RPMI7951 (cell line): ENCODE measurements around the gene C16orf46. TPM values are rescaled to one million over a fixed set of nuclear protein-coding genes. Genes with fewer than 3 reads are reported as not detected.

Experiments
- DNase-seq: peaks from one replicate; pipeline ENCODE4 v3.0.0-alpha.2; 2012; ENCODE audit warnings: low read depth
- total RNA-seq: library from RNA; depleted of rRNA; stranded (reverse); fragments of >200 nt; shearing (Covaris generic); gene quantifications from 2 replicates; pipeline ENCODE4 v1.2.3, GENCODE V29; 2014

The C16orf46 gene
- total RNA-seq, 1 experiment from 2014 or later: 0.60 TPM

DNA sequence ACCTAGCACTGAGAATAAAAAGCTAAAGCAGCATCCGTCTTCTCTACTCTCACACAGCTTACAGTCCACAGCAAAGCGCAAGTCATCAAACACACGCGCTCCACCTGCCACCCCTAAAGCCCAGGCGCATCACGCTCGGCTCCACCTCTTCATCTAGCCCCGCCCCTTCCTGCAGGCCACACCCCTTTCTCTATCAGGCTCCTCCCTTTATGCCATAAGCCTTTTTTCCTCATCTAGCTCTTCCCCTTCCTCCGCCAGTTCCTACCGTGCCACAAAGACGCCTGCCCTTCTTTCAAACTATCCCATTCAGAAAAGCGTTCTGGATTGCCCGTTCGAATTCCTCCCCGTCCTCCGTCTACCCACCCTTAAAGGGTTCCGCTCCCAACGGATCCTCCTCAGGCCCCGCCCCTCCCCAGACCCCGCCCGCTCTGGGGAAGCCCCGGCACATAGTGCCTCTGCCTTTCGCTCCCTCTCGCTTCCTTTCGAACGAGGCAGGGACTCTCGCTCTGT is 417 bp downstream of the C16orf46 start:
- peak; percentile 79 for DNase-seq

DNA sequence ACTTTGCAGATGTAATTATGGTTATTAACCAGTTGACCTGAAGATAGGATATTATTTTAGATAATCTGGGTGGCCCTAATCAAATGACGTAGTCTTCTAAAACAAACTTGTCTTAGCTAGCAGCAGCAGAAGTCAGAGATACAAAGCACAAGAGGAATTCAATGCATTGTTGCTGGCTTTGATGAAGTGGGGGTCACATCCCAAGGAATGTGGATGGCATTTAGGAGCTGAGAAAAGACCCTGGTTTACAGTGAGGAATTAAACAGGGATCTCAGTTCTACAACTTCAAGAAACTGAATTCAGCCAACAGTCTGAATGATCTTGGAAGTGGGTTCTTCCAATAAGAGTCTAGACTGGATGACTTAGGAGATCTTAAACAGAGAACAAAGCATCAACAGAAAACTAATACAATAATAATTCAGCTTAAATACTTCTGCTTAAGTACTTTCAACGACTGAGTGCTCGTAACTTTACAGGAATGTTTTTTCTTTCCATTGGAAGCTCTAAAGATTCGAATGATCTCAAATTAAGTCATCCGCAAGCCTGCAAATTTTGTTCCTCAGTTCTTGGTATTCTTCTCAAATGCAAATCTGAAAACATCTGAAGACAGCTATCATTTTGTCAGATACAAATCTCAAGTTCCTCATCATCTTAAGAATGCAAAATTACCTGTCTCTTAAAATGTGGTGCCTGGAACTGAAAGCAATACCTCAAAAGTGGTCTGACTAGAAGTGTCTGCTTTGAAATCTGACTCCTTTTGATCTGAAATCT is 3.3 kb downstream of the C16orf46 start:
- no peak for DNase-seq

DNA sequence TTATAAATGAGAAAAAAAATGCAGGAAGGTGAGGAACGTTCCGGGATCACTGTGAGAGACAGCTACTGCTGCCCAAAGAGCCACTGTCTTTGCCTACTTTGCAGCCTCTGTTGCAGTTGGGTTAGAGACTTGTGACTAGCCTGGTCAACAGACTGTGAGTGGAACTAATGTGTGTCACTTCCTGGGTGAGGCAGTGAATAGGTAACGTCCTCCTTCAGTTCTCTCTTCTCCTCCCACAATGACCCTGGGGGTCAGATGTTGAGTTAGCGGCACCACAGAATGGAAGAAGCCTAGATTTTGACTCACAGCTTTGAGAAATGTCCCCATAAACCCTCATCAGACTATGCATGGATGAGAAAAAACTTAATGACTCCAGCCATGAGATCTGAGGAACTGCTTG is 5.2 kb downstream of the C16orf46 start:
- DNase-seq: peak; percentile 57

DNA sequence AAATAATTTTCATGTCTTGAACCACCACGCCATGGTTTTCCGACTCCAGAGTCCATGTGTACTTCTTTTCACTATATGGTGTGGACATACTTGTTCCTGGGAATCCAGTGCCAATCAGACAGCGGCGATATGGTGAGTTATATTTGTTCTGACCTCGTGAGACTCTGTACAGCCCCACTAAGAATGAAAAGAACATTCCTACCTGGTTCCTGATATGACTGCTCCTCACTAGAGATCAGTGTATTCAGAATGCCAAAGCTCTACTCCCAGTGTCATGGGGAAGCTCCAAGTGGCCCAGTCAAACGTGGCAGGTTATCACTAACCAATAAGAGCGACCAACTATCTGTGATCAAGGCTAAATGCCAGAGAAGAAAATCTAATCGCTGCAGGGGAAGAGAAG is 6.1 kb downstream of the C16orf46 start:
- DNase-seq: no peak

DNA sequence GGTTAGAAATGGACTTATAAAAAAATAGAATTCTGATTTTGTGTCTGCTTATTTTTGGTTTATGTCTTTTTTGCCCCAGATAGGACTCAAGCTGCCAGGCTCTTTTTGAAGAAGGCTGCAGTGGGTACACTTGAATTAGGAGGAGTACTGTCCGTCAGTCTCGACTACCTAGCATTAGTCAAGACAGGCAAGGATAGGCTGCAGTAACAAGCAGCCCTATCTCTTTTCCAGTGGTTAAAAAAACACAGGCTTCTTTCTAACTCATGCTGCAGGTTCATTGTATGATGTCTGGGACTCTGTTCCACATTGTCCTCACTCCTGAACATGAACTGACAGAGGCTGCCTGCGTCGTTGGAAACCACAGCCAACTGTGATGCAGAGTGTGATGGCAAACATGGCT is 8.0 kb downstream of the C16orf46 start:
- DNase-seq: no peak

DNA sequence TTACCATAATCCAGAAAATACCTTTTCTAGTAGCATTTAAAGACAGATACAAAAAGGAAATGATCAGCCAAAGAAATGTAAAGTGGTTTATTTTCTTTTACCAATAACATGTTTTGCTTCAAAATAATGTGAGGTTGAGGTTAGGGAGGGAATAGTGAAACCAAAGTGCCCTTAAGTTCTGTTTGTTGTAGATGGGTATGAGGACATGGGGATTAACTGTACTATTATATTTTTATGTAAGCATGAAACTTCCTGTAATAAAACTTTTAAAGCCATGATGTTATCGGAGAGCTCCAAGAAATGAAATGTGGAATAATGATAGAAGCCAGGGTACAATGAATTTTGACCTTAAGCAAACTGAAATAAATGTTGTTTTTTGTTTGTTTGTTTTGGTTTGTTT is 9.9 kb downstream of the C16orf46 start:
- no peak for DNase-seq

DNA sequence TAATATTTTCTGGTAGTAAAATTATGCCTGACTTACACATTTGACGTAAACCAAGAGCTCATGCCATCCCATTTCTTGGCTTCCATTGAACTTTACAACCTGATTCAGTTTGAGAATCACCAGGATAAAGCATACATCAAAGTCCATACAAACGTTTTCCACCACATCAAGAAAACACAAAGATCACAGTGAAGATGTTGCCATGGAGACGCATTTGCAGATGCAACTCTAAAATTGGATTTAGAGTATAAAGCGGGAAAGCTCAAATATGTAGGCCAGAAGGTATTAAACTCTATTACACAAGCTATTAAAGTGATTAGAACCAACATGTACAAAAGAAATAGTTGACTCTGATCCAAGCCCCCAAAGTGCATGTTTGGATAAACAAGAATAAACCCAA is 10.4 kb downstream of the C16orf46 start:
- DNase-seq: no peak

DNA sequence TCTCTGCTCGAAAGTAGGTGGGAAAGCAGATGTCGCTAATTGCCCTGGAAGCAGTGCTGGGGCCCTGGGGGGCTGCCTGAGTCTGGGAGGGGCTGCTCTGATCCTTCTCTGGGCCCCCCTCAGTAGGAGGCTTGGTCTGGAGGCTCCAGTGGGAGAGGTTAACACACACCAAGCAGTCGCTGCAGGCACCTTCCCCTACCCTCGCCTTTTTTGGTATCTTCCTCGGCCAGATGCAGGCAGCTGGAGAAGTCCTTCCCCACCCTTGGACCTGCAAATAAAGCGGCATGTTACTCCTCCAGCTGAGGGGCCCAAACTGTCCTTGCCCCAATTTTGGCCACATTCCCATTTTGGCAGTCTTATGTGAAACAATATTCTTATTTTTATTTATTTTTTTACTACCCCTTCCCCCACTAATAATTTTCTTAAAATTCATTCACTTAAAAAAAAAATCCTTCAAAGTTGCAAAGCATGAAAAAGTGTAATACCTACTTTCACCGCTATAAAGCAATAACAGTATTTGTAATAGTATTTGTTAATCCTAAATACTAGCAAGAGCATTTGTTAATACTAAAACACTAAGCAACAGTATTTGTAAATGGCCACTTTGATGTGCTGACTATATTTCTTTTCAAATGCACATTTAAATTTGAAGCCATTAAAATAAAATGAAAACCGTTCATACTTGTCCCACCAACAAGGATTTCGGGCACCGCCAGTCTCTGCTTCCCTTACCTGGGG is 15.0 kb downstream of the C16orf46 start:
- no peak for DNase-seq

DNA sequence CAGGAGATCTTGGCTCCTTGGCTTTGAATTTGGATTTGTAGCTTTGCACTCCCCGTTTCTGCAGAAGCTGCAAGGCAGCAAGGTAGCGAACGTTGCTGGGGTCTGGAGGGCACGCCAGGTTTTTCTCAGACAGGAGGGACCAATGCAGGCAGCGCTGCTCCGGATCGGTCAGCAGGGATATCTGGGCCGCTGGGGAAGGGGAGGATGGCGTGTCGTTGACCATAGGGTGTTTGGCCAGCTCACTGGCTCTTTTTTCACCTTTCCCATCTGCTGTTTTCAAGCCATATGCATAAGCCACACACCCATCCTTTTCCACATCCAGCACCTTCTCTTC is 15.8 kb downstream of the C16orf46 start:
- DNase-seq: no peak

DNA sequence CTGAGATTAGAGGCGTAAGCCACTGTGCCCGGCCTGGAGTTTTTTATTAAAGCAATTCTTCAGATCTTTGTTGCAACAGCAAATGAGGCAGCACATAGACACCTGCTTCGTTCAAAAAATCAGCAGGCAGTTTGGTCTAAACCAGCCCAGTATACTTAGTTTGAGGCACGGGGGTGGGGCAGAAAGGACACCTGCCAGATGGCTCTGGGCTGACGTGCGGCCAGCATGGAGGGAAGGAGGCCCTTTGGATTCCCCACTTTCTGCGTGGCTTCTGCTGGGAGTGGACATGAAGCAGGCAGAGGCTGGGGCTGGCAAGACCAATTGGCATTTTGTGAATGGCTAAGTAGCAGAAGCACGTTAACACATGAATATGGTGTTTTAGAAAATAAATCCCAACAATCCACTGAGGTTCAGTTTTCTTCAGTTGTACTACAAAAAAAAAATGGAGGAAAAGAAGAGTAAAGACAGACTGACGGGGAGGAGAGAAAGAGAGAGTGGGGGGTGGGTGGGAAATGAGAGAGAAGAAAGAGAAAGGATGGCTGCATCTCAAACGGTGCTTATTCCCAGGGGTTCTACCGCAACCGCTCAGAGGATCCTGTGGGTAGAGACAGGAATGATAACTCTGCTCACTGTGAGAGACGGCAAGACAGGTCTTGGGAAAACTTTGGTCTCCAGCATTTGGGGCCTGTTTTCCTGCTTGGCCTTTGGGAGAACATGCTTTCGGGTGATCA is 16.3 kb downstream of the C16orf46 start:
- no peak for DNase-seq

DNA sequence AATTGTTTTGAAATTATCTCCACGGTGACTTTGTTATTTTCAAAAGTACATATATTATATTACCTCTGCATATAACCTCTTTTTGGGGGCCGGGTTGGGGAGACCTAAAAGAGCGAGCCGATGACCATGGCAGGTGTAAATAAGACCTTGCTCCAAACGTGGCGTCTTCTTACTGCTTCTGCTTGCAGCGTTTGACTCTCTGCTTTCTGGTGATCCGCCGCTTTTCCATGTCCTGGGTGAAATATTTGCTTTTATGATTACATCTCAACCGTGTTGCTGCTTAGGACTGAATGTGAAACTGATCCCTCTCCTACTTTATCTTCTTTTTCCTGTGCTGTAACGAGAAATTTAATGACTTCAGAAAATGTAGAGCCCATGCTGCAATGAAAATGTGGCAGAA is 23.3 kb downstream of the C16orf46 start:
- DNase-seq: no peak

DNA sequence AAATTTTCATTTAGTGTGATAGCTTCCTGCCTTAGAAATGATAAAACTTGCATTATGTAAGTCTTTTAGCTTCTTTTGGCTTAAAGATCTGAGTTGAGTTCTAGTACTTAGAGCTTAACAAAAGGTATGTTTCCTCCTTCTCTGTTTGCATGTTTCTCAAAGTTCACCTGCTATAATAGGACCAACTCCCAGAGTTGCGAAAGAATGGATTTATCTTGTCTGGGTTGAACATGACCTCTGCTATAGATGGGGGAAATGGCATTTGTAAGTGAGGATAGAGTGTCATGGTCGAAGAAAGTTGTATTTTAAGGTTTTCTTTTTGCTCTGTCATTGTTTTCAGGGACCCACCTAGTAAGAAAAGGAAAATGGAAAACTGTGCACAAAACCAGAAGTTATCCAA is 34.2 kb downstream of the C16orf46 start:
- no peak for DNase-seq

DNA sequence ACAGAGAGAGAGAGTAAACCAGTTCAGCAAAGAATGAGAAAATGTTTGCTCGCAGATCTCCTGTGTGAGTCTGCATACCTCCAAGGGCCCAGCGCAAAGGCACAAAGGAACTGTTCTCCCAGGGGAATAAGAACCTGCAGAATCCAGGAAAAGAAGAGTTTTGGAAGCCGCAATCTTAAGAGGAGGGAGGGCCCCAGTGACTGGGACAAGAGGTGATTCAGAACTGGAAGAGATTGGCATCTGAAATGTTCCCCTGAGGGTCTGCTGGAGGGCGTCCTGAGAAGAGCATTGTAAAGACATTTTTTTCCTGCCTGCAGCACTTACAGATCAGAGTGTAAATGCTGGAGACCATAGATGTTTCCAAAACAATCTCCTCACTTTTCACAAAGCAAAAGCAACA is 35.3 kb downstream of the C16orf46 start:
- DNase-seq: no peak

DNA sequence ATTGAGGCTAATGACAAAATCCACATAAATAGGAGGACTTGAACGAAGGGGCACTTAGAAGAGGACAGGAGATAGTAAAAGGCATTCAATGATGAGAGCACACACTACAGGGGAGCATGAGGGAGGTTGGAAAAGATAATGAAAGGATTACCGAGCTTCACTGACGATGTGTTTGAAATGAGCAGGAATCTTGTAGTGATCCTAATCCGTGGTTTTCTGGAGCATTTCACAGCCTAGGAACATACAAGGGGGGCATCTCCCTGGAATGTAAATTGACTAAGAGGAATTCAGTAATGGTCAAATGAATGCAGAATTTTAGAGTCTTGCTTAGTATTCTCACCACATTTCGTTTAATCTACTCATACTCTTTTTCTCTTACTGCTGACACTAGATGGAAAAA is 36.2 kb downstream of the C16orf46 start:
- DNase-seq: no peak

DNA sequence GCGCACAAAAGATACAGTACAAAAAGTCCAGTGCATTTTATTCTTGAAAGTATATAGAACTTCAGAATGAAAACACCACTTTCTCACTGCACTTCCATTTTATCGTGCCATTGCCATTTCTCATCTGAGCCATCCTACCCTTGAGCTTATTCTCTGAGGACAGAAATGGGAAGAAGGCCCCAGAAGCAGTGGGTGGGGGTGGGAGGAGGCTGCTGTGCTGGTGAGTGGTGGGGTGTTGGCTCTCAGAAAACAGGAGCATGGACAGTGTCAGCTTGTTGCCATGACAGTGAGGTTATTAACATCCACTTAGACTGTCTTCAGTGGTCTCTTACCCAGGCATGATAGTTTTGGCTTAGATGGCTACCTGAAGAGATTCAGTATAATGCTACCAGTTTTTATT is 36.9 kb downstream of the C16orf46 start:
- no peak for DNase-seq

DNA sequence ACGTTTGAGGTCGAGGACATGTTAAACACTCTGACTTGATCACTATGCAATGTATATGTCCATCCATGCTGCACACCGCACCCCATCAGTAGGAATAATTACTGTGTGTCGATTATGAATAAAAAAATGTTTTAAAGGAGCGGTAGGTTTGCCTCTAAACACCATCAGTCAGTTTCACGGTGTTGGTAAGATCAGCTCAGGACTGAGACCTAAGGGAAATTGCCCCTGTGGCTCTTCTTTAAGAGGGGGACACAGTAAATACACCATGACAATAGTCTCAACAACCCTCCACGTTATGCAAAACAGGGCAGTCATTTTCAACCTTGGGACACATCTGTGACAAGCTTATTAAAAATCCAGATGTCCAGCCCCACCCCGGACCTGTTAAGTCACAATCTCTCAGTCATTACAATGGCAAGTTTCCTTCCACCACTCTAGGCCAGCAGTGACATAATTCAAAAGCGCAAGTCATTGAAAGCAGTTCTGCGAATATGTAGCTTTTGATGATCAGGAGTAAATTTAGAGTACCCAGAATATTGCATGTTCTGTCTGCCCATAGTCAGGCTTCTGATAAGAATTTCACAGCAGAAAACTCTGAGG is 40.2 kb downstream of the C16orf46 start:
- peak; percentile 7 for DNase-seq

DNA sequence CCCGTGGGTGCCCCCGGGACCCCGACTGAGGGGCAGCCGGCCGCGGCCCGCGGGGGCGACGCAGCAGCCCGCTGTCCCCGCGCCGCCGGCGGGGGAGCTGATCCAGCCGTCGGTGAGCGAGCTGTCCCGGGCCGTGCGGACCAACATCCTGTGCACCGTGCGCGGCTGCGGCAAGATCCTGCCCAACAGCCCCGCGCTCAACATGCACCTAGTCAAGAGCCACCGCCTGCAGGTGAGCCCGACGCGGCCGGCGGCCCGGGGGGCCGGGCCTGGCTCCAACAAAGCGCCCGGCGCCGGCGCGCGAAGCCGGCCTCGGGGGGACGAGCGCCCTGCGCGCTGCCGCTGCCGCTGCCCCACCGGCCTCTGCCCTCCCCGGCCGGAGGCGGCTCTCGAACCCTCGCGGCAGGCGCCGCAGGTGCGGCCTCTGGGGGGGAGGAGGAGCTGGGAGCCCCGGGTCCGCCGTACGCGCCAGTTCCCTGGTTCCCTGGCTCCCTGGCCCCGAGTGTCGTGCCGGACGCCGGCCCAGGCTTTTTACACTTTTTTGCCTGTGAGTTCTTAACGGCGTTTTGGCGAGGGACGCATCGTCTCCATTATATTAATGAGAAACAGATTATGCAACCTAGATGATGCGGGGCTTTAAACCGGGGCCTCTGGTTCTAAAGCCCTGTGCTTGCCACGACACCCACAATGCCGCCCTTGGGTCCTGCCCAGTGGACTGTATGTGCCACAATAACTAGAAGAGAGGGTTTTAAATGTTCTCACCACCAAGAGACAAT is 40.9 kb downstream of the C16orf46 start:
- peak; percentile 23 for DNase-seq

DNA sequence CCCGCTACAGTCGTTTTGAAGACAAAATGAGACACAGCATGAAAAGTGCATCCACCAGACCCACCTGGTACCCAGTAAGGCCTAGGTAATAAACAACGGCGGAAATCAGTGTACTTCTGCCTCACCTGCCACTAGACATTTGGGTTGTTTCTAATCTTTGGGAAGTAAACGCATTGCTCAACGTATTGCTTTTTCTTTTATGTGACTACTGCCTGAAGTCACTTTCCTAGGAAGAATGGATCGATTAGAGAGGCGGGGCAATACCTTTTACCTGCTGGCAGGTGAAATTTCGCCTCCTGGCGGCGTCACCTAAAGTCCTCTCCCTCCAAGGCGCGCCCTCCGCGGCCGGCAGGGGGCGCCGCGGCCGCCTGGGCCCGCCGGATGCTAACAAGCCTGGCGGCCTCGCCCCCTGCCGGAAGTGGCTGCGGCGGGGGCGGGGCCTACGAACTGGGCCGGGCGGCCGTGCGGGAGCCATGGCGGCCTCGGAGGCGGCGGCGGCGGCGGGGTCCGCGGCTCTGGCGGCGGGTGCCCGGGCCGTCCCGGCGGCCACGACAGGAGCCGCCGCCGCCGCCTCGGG is 41.6 kb downstream of the C16orf46 start, which contains the start of gene ATMIN:
TSS of gene ATMIN (plus strand) at position 445 of the 577 bp plus-strand sequence. CDS start at position 474, 29 bp downstream.
- peak; percentile 78 for DNase-seq

DNA sequence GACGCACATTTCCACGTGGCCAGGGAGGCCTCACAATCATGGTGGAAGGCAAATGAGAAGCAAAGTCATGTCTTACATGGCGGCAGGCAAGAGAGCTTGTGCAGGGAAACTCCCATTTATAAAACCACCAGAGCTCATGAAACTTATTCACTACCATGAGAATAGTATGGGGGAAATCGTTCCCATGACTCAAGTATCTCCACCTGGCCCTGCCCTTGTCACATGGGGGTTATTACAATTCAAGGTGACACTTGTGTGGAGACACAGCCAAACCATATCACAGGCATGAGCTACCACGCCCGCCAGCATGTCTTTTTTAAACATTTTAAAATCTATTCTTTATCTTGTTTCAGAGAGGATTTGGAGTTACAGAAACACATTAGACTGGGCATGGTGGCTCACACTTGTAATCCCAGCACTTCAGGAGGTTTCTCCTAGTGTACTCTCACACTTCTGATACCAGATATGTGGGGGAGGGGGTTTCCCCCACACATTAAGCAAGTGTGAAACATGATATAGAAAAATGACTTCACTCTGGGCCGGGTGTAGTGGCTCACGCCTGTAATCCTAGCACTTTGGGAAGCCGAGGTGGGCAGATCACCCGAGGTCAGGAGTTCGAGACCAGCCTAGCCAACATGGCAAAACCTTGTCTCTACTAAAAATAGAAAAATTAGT is 47.0 kb downstream of the C16orf46 start:
- DNase-seq: no peak

DNA sequence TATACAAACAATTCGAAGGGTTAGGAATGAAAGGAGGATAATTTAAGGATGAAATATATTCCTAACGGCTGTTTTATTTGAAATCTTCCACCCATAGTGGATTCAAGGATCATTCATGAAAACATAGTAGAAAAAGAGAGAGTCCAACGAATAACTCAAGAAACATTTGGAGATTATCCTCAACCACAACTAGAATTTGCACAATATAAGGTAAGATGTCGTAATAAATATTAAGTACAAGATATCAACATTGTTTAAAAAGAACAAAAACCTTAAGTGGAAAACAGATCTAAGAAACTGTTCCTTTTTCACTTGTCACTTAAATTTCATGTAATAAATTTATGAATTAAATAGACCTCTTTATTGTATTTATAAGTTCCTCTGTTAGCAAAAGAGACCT is 50.6 kb downstream of the C16orf46 start:
- DNase-seq: no peak
